ENCODE data around the gene EXOSC2.

EXOSC2 gene

DNA sequence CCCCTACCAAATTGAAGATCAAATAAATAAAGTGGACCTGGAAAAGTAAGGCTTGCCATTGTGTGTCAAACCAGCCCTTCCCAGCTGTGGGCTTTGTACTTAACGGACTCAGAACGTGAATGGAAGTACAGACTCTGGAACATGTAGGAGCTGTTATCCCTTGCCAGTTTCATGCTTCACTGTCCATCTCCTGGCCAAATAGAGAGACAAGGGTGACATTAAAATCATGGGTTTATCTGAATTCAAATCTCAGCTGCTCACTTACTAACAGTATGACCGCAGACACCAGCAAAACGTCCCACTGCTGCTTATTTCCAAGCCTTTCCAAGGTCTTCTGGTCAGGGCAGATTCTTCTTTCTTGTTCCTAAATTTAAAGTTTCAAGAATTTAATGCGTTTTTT is 52.2 kb downstream of the EXOSC2 start:
- Histone ChIP-seq H3K27me3 (replicated peaks; ENCODE audit: control insufficient read depth, insufficient read depth, low read length, poor library complexity, severe bottlenecking) (no peaks in the 10 kb centered on the region), H3K27ac (ENCODE audit: insufficient read depth, low read length, poor library complexity, severe bottlenecking) (no peak overlapping the region), H3K36me3 (ENCODE audit: control insufficient read depth, insufficient read depth, low read length) (no peaks in the 10 kb centered on the region), H3K4me3 (ENCODE audit: insufficient read depth, low read depth, low read length, poor library complexity, severe bottlenecking) (no peak overlapping the region), H3K9me3 (ENCODE audit: control insufficient read depth, low read length) (no peaks in the 10 kb centered on the region), H3K4me1 (ENCODE audit: control insufficient read depth, insufficient read depth, low read length, poor library complexity, severe bottlenecking) (no peaks in the 10 kb centered on the region)
- no peak for DNase-seq

- no peak overlapping the region for H3K27ac ChIP-seq (ENCODE audit: insufficient read depth, low read length, poor library complexity, severe bottlenecking)
- H3K4me1 ChIP-seq (ENCODE audit: control insufficient read depth, insufficient read depth, low read length, poor library complexity, severe bottlenecking), result no peaks in the 10 kb centered on the region
- no peak for DNase-seq
- no peaks in the 10 kb centered on the region for H3K36me3 ChIP-seq (ENCODE audit: control insufficient read depth, insufficient read depth, low read length)
- no peaks in the 10 kb centered on the region for H3K9me3 ChIP-seq (ENCODE audit: control insufficient read depth, low read length)
- no peak overlapping the region for H3K4me3 ChIP-seq (ENCODE audit: insufficient read depth, low read depth, low read length, poor library complexity, severe bottlenecking)
- no peaks in the 10 kb centered on the region for H3K27me3 ChIP-seq (replicated peaks; ENCODE audit: control insufficient read depth, insufficient read depth, low read length, poor library complexity, severe bottlenecking)
These were observed 53.0 kb downstream of the EXOSC2 start for GRCh38 chr9:130746434-130747212.

DNA sequence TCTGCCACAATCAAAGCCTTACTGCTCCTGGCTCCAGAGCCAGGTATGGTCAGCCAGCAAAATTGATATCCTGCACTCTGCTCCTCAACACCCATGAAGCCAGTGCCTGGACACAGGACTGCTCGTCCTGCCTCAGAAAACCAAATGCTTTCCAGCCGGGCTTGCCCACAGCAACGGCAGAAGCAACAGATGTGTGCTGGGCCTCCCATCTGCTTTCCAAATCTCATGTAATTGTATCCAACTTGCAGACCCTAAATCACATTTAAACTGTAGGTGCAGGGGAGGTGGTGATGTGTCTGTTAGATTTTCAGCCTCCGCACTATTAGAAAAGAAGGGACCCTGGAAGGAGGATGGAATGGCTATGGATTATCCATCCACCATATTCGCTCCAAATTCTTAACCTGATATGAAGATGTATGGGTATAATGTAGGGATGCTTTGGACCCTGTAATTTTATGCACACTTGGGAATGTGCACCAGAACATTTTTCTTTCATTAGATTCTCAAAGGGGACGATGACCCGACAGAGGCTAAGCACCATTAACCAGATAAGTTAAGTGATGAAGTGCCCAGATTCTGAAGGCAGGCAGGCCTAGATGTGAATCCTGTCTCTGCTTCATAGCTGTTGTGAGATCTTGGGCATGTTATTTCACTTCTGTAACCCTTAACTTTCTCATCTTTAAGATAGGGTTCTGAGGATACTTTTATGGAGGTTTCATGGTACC is 58.2 kb downstream of the EXOSC2 start:
- no peak for DNase-seq
- Histone ChIP-seq H3K4me3 (ENCODE audit: insufficient read depth, low read depth, low read length, poor library complexity, severe bottlenecking) (no peak overlapping the region), H3K4me1 (ENCODE audit: control insufficient read depth, insufficient read depth, low read length, poor library complexity, severe bottlenecking) (no peaks in the 10 kb centered on the region), H3K27ac (ENCODE audit: insufficient read depth, low read length, poor library complexity, severe bottlenecking) (no peak overlapping the region), H3K9me3 (ENCODE audit: control insufficient read depth, low read length) (no peaks in the 10 kb centered on the region), H3K36me3 (ENCODE audit: control insufficient read depth, insufficient read depth, low read length) (no peaks in the 10 kb centered on the region), H3K27me3 (replicated peaks; ENCODE audit: control insufficient read depth, insufficient read depth, low read length, poor library complexity, severe bottlenecking) (no peaks in the 10 kb centered on the region)
